Testis (tissue), 2 donors: ENCODE results near the gene CEACAM16.

Experiments
- POLR2A ChIP-seq: fragments of 450-650 bp; IDR thresholded peaks from one replicate; pipeline ENCODE4 v1.6.1; 2017; ENCODE audit warnings: antibody characterized with exemption, mild to moderate bottlenecking, moderate library complexity
- TF ChIP-seq, protein P1 (sequence below), 3 experiments: fragments of 450-650 bp in 2 of 3; fragments of 200-600 bp in 1 of 3; sonication (generic) in 1 of 3; IDR thresholded peaks; one replicate each; pipeline ENCODE4 v1.5.1; 2016 to 2019; ENCODE audit warnings: antibody characterized with exemption in 3 of 3, mild to moderate bottlenecking in 2 of 3, moderate library complexity in 1 of 3

DNA sequence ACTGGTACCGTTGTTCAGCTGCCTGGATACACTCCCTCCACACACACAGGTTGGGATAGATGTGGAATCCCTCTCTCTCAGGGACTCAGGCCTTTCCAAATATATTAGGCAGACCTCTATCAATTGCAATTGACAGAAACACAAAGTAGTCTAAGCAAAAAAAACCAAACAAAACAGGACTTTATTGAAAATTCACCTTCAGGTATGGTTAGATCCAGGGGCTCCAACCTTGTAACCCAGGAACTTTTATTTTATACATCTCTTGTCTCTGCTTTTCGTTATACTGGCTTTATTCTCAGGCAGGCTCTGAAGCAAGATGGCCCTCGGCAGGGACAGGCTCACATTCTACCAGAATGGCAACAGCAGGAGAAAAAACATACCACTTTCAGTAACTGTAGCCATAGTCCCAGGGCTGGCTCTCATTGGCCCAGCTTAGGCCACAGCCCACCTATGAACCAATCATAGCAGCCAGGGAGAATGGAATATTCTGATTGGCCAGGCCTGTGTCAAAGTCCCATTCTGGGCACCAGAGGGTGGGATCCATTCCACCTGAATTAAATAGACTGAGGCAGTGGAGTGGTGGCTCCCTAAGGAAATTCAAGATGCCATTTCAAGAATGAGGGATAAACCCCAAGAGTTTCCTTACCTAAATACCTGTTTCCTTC lies 40.8 kb upstream of the CEACAM16 start:
- TF ChIP-seq, protein P1, sequence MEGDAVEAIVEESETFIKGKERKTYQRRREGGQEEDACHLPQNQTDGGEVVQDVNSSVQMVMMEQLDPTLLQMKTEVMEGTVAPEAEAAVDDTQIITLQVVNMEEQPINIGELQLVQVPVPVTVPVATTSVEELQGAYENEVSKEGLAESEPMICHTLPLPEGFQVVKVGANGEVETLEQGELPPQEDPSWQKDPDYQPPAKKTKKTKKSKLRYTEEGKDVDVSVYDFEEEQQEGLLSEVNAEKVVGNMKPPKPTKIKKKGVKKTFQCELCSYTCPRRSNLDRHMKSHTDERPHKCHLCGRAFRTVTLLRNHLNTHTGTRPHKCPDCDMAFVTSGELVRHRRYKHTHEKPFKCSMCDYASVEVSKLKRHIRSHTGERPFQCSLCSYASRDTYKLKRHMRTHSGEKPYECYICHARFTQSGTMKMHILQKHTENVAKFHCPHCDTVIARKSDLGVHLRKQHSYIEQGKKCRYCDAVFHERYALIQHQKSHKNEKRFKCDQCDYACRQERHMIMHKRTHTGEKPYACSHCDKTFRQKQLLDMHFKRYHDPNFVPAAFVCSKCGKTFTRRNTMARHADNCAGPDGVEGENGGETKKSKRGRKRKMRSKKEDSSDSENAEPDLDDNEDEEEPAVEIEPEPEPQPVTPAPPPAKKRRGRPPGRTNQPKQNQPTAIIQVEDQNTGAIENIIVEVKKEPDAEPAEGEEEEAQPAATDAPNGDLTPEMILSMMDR (IDR thresholded peaks at IDR 0.05): no peak
- no peak for TF ChIP-seq POLR2A
